Activated CD8-positive, alpha-beta memory T cell treated with anti-CD3 and anti-CD28 coated beads for 4 hours (primary cell): ENCODE measurements around the gene CAMK4.

Source experiments
- DNase-seq, 2 donors: peaks; one replicate each; pipeline ENCODE4 v3.0.0-alpha.2; 2020; ENCODE audit warnings: low read depth in 2 of 2

The CAMK4 gene

DNA sequence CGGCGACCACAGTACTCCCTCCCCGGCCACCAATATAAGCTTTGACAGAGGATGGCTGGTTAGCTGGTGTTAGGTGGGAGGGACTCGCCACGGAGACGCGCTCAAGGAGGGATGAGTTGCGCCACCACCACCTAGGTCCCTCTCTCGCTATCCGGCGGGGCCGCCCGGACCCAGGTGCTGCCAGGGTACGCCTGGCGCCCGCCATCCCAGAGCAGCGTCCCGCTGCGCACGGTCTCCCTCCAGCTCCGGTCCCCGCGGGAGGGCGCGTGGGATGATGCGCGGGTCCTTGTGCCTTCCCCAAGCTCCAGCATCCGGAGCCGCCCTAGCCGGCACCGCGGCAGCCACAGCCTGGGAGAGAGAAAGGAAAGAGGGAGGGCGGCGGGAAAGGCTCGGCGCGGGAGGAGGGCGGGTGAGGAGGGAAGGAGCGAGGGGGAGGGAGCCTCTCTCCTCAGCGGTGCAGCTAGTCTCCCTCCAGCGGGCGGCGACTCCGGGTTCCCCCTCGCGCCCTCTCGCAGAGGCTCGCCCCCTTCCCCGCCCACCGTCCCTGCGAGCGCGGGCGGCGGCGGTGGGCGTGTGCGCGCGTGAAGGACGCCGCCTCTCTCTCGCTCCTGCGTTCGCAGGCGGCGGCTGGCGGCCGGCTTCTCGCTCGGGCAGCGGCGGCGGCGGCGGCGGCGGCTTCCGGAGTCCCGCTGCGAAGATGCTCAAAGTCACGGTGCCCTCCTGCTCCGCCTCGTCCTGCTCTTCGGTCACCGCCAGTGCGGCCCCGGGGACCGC is at the start of gene CAMK4:
Gene CAMK4, plus strand, starts transcription at position 598 of the 774 bp plus-strand sequence. Its CDS starts 100 bp downstream, at position 698.
- DNase-seq: peak; percentile 56

DNA sequence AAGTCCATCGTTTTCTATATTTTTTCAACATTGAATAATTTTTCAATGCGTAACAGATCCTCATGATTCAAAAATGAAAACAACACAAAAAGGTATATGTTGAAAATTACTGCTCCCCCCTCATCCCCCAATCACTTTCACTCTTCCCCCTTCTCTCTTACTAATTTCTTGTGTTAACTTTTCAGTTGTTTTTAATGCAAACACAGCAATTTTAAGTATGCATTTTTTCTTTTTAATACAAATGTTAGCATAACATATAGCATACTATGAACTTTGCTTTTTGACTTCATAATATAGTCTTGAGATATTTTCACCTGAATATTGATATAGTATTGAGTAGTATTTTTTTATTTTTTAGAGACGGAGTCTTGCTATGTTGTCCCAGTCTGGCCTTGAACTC is 41.1 kb upstream of the CAMK4 start:
- DNase-seq: no peak

DNA sequence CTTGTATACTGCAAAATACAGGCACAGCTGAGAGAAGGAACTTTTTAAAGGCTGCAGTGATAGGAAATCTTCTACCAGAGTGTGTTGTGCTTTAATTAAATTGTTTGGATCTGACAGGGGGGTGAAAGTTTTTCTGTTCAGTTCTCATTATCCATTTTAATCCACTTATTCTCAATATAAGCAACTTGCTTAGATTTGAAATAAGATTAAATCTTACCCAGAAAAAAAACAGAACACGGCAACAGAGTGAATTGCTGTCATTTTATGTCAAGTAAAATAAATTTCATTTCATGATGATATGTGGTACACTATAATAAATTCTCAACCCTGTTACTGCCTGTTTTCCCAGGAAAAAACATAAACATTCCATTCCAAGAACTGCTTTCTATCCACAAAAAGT is 37.1 kb upstream of the CAMK4 start:
- no peak for DNase-seq

DNA sequence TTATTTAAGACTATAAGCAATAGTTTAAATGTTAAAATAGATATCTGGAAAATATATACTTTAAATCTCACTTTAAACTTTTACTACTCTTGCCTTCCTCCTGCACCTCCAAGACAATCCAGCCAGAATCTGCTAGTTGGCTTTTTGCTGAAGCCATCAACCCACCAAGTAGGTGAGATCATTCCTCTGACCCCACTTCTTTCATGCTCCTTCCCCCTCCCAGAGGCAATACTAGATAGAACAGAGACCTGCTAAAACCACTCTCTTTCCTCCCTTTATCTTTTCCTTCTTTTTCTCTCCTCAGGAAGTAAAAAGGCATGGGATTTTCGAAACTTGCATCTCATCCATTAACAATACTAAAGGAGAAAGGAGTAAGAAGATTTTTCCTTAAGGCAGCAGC is 30.1 kb upstream of the CAMK4 start:
- no peak for DNase-seq

DNA sequence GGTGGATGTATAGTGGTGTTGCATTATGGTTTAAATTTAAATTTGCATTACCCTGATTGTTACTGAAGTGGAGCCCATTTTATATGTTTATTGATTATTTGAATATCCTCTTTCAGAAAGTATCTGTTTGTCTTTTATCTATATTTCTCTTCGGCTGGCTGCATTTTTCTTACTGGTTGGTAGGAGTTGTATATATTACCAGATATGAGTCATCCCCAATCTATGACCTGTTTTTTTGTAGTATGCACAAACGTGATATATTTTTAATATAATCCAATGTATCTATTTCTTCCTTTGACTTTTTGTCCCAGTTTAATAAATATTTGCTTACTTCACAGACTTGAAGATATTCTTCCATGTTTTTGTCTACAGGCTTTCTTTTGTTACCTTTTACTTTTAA is 29.3 kb upstream of the CAMK4 start:
- DNase-seq: no peak

DNA sequence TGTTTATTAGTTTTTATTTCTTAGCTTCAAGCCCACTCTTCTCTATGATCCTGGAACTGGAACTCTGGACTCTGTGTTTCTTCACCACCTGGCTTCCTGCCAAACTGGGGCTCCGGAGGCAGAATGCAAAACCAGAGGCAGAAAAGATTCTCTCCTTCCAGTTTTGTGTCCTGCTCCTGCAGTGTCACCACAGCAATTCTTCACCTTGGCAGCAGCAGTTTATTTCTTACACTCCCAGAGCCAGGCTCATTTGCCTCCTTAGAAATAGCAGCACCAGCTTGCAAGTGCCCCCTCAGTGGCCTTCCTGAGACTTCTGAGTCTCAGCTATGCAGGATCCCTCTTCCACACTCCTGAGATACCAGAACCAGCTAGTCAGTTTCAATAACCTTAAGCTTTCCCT is 26.7 kb upstream of the CAMK4 start:
- no peak for DNase-seq

DNA sequence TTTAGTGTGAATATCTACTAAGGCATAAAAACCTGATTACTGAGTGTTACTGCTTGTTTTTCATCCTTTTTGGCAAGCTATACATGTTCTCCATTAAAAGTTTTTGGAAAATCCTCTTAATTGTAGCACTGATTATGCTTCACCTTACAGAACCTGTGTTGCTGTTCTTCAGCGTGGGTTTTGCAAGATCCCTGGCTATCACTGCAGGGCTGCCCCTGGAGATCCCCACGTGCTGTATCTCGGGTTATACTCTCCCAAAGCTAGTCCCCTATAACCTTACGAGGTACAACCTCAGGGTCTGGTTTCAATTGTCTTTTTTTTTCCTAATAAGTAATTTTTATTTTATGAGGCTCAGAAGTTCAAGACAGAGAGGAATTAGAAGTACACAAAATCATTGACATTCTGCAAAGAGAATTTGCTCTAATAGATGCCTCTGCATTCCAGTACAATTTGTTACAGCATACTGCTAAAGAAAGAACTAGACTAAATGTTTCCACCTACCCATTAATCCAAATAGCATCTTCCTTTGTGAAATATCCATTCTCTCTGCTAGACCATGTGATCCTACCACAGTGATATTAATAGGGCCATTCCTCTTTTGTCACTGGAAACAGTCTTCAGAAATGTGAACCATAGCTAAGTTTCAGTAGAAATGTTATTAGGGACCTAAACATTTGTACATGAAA is 25.8 kb upstream of the CAMK4 start:
- DNase-seq: no peak

DNA sequence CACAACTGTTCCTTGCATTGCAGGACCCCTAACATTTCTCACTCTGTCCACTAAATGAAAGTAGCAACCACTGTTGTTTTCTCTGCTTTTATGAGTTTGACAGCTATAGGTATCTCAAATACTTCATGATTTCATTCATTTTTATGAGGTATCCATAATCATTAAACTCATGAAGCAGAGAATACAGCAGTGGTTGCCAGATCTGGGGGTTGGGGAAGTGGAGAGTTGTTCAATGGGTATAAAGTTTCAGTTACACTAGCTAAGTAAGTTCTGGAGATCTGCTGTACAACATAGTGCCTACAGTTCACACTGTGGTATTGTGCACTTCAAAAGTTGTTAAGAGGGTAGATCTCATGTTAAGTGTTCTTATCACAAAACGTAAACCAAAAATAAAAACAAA is 23.4 kb upstream of the CAMK4 start:
- DNase-seq: no peak

DNA sequence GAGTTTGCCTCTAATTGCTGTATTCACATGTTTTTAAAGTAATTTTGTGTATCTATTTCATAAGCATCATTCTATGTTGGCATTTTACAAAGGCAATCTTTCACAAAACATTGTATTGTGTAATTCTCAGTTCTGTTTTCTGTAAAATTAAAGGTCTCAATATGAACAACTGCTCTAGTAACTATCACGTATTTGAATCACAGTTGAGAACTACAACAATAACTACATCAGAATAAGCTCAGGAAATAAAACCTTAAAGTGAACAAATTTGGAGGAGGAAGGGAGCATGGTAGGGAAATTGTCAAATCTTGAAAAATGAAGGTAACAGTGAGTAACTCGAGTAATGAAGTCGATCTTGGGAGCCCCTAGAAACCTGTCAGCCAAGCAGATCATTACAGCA is 22.5 kb upstream of the CAMK4 start:
- no peak for DNase-seq

DNA sequence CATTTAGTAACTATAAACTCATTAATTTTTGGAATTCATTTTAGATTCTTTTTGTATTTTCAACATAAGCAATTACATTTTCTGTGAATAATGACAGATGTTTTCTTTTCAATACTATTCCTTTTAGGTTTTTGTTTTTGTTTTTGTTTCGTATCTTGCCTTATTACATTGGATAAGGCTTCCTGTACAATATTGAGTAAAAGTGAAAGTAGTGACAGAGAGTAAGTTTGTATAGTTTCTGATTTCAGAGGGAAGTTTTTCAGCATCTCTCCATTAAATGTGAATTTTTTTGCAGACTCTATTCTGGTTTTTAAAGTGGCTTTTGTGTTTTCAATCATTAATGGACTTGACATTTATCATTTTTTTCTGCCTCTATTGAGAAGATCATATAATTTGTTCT is 12.8 kb upstream of the CAMK4 start:
- no peak for DNase-seq

DNA sequence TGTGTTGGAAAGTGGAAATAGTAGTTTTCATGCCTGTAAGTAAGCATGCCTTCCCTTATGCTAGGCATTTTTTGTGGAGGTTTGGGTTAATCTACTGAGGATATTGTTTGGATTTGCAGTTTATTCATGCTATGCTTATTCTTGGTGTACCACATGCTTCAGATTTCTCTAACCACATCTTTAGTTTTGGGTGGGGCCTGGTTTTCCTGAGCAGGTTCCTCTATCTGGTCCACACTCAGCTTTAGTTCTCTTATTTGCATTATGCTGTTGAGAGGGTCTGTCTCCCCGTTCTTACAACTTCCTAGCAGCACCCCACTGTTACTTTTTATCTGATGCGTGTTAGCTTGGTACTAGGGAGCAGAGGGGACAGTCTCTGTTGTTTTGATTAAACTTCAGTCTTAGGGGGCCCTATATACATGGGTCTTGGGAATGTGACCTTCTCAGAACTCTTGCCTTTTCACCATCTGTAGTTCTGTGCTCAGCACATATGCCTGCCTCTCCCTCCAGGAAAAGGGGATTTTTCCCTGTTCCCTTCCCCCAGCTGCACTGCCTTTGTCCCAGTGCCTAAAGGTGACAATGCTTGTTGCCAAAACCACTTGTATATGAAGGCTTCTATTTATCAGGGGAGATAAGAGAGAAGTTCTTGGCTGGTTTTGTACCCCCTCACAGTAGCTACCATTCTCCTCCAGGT is 10.0 kb upstream of the CAMK4 start:
- no peak for DNase-seq

DNA sequence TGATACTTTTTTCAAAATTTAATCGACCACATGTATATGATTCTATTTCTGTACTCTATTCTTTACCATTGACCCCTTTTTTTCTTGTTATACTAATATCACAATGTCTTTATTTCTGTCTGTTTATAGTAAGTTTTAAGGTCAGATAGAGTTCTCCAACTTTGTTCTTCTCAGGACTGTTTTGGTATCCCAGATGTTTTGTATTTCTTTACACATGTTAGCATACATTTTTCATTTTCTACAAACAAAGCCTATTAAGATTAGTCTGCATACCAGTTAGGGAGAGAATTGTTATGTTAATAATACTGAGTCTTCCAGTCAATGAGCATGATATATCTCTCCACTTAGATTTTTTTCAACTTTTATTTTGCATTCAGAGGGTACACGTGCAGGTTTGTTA is 8.2 kb upstream of the CAMK4 start:
- DNase-seq: no peak

DNA sequence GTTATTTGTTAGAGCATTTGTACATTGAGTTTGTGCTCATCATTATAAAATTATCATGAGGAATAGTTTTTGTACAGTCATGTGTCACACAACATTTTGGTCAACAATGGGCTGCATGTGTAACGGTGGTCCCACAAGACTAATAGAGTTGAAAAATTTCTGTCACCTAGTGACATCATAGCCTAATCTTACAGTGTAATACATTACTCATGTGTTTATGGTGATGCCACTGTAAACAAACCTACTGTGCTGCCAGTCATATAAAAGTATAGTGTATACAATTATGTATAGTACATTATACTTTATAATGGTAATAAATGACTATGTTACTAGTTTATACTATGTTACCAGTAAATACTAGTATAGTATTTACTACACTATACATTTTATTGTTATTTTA is 3.0 kb upstream of the CAMK4 start:
- no peak for DNase-seq

DNA sequence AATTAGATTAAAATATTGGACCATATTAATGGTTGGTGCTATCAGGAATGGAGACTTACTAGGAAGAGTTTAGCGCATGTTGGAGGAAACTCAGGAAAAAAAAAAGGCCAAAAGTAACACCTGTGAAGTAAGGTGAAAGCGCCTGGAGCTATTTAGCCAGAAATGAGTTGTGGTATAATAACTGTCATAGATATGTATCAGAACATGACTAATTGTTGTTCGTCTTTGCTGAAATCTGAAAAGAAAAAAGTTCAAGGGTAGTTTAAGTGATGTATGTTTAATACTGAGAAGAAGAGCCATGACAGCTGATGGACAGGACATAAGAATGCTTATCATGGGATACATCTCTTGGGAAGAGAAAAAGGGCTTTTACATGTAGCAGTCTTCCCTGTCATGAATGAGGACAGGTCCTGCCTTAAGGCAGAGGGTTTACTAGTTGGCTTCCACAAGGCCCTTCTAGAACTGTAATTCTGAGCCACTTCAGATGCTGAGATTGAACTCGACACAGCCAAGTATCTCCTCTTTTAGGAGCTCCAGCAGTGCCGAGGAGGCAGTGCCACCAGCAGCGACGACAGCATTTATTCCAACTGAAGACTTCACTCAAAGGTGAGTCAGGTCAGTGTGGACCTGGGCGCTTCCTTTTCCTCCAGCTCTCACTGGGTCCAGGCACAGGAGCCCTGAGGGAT is 940 bp upstream of the CAMK4 start:
- DNase-seq: no peak

DNA sequence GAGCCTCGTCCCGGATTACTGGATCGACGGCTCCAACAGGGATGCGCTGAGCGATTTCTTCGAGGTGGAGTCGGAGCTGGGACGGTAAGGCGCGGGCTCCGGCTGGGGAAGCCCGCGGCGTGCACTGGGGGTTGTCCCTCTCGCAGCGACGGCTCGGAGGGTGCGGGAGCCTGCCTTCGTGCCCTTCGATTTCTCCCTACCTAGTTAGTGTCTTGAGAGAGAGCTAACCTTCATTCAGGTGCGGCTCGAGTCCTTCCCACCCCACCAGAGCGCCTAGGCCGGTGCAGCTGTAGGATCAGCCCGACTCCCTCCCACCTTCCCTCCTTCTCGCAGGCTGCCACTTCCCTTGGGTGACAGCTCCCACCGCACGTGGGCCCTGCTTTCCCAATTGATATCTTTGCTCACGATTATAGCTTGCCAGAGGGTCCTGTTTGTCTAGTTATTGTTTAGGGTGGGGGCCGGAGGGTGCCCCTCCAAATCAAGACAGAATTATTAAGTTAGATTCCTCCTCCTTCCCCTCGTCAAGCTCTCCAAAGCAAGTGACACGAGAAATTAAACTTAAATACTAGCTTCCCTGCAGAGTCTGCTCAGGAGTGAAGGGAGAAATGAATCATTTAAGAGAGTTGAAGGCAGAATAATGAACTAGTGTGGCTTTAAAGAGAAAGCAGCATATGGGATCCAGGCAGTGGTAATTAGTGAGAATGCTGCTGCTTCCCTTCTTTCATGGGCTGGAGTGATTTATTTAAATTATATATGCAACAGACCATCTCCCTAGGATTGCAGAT is 569 bp downstream of the CAMK4 start:
- DNase-seq: no peak

DNA sequence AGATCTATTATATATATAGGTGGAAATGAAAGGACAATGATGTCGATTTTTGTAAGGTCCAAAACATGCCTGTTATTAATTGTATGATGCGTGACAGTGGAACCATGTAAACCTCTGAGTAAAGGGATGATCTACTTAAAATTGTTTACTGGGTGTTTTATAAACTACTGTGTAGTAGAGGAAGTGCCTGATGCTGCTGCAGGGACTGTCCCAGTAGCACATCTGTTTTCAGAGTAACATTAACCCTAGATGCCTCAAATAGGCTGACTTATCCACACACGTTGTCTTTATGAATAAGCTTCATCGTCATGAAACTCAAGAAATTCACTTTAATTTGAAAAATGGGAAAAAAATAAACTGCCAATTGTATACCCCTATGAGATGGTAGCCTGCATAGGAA is 1.7 kb downstream of the CAMK4 start:
- no peak for DNase-seq

DNA sequence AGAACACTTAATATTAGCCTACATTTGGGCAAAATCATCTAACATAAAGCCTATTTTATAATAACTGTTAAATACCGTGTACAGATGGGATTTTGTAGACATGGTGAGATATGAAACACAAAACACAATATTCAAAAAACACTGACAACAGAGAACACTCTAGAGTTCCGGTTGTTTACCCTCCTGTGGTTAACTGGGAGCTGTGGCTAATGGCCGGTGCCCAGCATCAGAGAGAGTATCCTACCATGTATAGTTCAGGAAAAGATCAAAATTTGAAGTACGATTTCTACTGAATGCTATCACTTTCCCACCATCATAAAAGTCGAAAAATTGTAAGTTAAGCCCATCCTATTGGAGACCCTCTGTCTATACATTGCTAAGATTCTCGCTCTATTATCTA is 2.4 kb downstream of the CAMK4 start:
- no peak for DNase-seq

DNA sequence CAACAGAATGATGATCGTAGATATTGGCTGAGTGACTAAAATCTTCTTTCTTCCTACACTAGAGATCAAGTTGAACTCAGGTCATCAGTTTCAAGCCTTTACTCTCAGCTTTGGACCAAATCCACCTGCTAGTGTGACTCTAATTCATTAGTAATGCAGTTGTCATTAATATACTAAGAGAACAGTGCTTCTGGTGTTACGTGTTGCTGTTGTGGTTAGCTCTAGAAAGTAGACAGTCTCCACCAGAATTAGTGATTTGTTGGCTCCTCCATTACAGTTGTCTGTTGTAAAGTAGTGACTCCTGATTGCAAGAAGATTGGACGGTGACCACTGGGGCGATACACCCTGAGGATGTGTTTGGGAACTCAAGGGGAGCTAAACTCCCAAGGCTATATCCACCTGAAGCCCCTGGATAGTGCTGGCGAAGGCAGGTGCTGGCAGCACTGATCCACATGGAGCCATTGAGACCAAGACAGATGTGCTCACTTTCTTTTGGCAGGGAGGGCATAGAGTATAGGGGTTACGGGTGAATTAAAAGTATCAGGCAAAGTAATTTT is 3.1 kb downstream of the CAMK4 start:
- DNase-seq: no peak

DNA sequence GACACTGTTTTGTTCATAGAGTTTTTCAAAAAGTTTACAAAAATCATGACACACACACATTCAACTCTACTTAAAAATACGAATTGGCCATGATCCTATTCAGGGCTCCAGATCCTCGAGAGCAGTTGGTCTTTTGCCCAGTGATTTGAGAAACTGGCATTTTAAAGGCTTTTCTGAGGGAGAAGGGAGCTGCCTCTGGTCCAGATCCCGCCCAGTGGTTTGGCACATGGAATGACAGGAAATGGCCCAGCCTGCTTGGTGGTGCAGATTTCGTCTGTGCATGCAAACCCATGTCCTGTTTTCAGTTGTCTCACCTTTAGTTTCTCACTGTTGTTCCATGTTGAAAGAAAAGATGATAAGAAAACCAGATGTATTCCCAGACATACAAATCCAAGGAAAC is 3.6 kb downstream of the CAMK4 start:
- no peak for DNase-seq

DNA sequence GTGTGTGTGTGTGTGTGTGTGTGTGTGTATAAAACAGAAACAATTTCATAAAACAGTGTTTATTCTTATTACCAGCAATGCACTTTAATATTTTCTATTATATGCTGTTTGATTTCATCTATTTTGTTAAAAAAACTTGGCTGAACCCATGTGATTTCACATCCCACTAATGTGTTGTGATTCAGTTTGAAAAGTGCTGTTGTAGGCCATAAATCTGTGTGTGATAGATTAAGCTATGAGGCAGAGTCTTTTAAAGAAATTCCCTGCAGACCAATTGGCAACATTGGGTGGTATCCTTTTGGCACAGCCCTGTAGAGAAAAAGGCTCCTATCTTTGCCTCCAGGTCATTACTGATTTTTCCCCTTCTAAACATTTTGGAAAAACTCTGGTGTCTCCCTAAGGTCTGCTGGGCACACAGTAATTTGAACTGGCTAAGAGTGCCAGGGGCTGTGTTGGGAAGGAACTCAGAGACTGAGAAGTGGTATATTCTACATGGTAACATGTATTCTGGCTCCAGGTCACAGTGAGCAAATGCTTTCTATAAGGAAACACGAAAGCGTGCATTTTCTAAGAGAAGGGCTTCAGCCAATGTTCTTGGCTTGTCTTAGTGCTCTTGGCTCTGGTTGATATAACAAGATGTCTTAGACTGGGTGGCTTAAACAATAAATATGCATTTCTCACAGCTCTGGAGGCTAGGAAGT is 4.5 kb downstream of the CAMK4 start:
- no peak for DNase-seq
